ENCODE results near the gene POU4F1.

DNA sequence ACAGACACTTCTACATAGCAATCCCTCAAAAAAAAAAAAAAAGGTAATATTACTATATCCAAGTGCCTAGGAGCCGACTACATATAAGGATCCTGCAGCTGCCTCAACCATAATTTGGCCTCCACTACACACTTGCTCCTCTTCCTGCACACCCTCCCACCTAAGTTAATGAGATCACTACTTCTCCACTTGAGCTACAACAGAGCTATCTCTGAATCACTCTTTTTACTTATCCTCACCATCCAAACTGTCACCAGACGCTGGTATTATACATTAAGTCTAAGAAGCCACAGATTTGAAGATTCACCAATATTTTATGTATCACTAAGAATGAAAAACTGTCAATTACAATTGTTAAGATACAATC, 47.3 kb upstream of the POU4F1 start:
- TF ChIP-seq CTCF (IDR thresholded peaks at IDR 0.05), result no peak
- no peak for TF ChIP-seq POLR2A (IDR thresholded peaks at IDR 0.05; ENCODE audit: low read depth)
- TF ChIP-seq POLR2AphosphoS5 (IDR thresholded peaks at IDR 0.05), result no peak
- no peak for TF ChIP-seq EP300 (IDR thresholded peaks at IDR 0.05)
